Measurements from ENCODE around the gene STX5. TPM values are rescaled to one million over a fixed set of nuclear protein-coding genes. Genes with fewer than 3 reads are reported as not detected.

The STX5 gene
- total RNA-seq, 1 donor from 2014 or later: 39.9 TPM

- DNase-seq (ENCODE audit: low spot score): no peak
- intact Hi-C loops (cut with micrococcal nuclease): loop anchor here (1.0 kb wide), 11 partner anchors 13 to 95 kb away; partner anchors contain the start of genes HNRNPUL2, POLR2G, SLC3A2 and STX5
- Mint-ChIP-seq H3K4me3 (peak overlapping the region; percentile 100), H3K9me3 (no peaks in the 10 kb centered on the region), H3K27me3 (ENCODE audit: insufficient read depth) (peaks cover 2% of the 10 kb centered on the region), H3K4me1 (ENCODE audit: low read depth) (peaks cover 40% of the 10 kb centered on the region), H3K36me3 (ENCODE audit: low read depth) (peaks cover 44% of the 10 kb centered on the region), H3K27ac (peak overlapping the region; percentile 97)
Observed at GRCh38 chr11:62804310-62805075, 27.4 kb downstream of the STX5 start.

- Mint-ChIP-seq H3K4me1 (ENCODE audit: low read depth) (peaks cover 33% of the 10 kb centered on the region), H3K4me3 (no peak overlapping the region), H3K27me3 (ENCODE audit: insufficient read depth) (peaks cover 2% of the 10 kb centered on the region), H3K27ac (peak overlapping the region; percentile 29), H3K36me3 (ENCODE audit: low read depth) (peaks cover 62% of the 10 kb centered on the region), H3K9me3 (no peaks in the 10 kb centered on the region)
- intact Hi-C loops (cut with micrococcal nuclease): no loop called here
- DNase-seq (ENCODE audit: low spot score): no peak
Observed at GRCh38 chr11:62801071-62801470, 30.8 kb downstream of the STX5 start.

GRCh38 chr11:62799486-62799885 is 32.4 kb downstream of the STX5 start:
- Mint-ChIP-seq H3K27me3 (ENCODE audit: insufficient read depth) (no peaks in the 10 kb centered on the region), H3K27ac (no peak overlapping the region)

GRCh38 chr11:62796281-62796680 is 35.6 kb downstream of the STX5 start:
- Mint-ChIP-seq H3K27ac (no peak overlapping the region), H3K4me3 (no peak overlapping the region), H3K9me3 (no peaks in the 10 kb centered on the region), H3K36me3 (ENCODE audit: low read depth) (peaks cover 62% of the 10 kb centered on the region), H3K4me1 (ENCODE audit: low read depth) (peaks cover 15% of the 10 kb centered on the region), H3K27me3 (ENCODE audit: insufficient read depth) (no peaks in the 10 kb centered on the region)
- intact Hi-C loops (cut with micrococcal nuclease): no loop called here
- DNase-seq (ENCODE audit: low spot score): no peak

More at GRCh38 chr11:62799486-62799885, 32.4 kb downstream of the STX5 start:
- no peaks in the 10 kb centered on the region for H3K9me3 Mint-ChIP-seq
- no peak overlapping the region for H3K4me3 Mint-ChIP-seq
- intact Hi-C loops (cut with micrococcal nuclease): no loop called here
- peaks cover 68% of the 10 kb centered on the region for H3K36me3 Mint-ChIP-seq (ENCODE audit: low read depth)
- peaks cover 26% of the 10 kb centered on the region for H3K4me1 Mint-ChIP-seq (ENCODE audit: low read depth)
- no peak for DNase-seq (ENCODE audit: low spot score)

GRCh38 chr11:62794201-62794775 is 37.6 kb downstream of the STX5 start:
- intact Hi-C loops (cut with micrococcal nuclease): no loop called here
- H3K4me3 Mint-ChIP-seq: no peak overlapping the region
- no peaks in the 10 kb centered on the region for H3K27me3 Mint-ChIP-seq (ENCODE audit: insufficient read depth)
- H3K4me1 Mint-ChIP-seq (ENCODE audit: low read depth): peaks cover 27% of the 10 kb centered on the region
- no peak overlapping the region for H3K27ac Mint-ChIP-seq
- no peak for DNase-seq (ENCODE audit: low spot score)
- no peaks in the 10 kb centered on the region for H3K9me3 Mint-ChIP-seq
- peaks cover 63% of the 10 kb centered on the region for H3K36me3 Mint-ChIP-seq (ENCODE audit: low read depth)

- Mint-ChIP-seq H3K4me3 (peak overlapping the region; percentile 91), H3K36me3 (ENCODE audit: low read depth) (peaks cover 55% of the 10 kb centered on the region), H3K27me3 (ENCODE audit: insufficient read depth) (no peaks in the 10 kb centered on the region), H3K9me3 (no peaks in the 10 kb centered on the region), H3K27ac (peak overlapping the region; percentile 77), H3K4me1 (ENCODE audit: low read depth) (peaks cover 40% of the 10 kb centered on the region)
- DNase-seq (ENCODE audit: low spot score): no peak
- intact Hi-C loops (cut with micrococcal nuclease): loop anchor here (1.0 kb wide), 2 partner anchors 21 to 40 kb away; partner anchors contain the start of genes STX5, TAF6L and TEX54
Observed at GRCh38 chr11:62792202-62792575, 39.7 kb downstream of the STX5 start.

- DNase-seq (ENCODE audit: low spot score): peak; percentile 89
- Mint-ChIP-seq H3K4me3 (peak within 1 kb of the TSS; percentile 91), H3K4me1 (ENCODE audit: low read depth) (peaks cover 40% of the 10 kb centered on the region), H3K9me3 (no peaks in the 10 kb centered on the region), H3K36me3 (ENCODE audit: low read depth) (peaks cover 55% of the 10 kb centered on the region), H3K27me3 (ENCODE audit: insufficient read depth) (no peaks in the 10 kb centered on the region), H3K27ac (peak within 1 kb of the TSS; percentile 77)
- intact Hi-C loops (cut with micrococcal nuclease): loop anchor here (1.0 kb wide), 3 partner anchors 14 to 41 kb away; partner anchors contain the start of genes NXF1, STX5, TAF6L and TEX54
Observed at GRCh38 chr11:62791501-62792201, 40.2 kb downstream of the STX5 start, which contains the start of gene TMEM223. TSS of gene TMEM223 (minus strand) at chr11:62792006. CDS start at chr11:62791994, 12 bp downstream.

- H3K36me3 Mint-ChIP-seq (ENCODE audit: low read depth): peaks cover 44% of the 10 kb centered on the region
- peak overlapping the region; percentile 57 for H3K27ac Mint-ChIP-seq
- DNase-seq (ENCODE audit: low spot score): no peak
- intact Hi-C loops (cut with micrococcal nuclease): no loop called here
- H3K9me3 Mint-ChIP-seq: no peaks in the 10 kb centered on the region
- no peaks in the 10 kb centered on the region for H3K27me3 Mint-ChIP-seq (ENCODE audit: insufficient read depth)
- peaks cover 49% of the 10 kb centered on the region for H3K4me1 Mint-ChIP-seq (ENCODE audit: low read depth)
- H3K4me3 Mint-ChIP-seq: peak overlapping the region; percentile 95
Observed at GRCh38 chr11:62789576-62789975, 42.3 kb downstream of the STX5 start.

GRCh38 chr11:62788991-62789390 is 42.9 kb downstream of the STX5 start:
- DNase-seq (ENCODE audit: low spot score): no peak
- intact Hi-C loops (cut with micrococcal nuclease): no loop called here
- Mint-ChIP-seq H3K36me3 (ENCODE audit: low read depth) (peaks cover 38% of the 10 kb centered on the region), H3K27me3 (ENCODE audit: insufficient read depth) (no peaks in the 10 kb centered on the region), H3K4me3 (peak overlapping the region; percentile 95), H3K9me3 (no peaks in the 10 kb centered on the region), H3K27ac (peak overlapping the region; percentile 57), H3K4me1 (ENCODE audit: low read depth) (peaks cover 49% of the 10 kb centered on the region)

- intact Hi-C loops (cut with micrococcal nuclease): loop anchor here (1.0 kb wide), 8 partner anchors 18 to 196 kb away; partner anchors contain the start of genes NXF1, POLR2G, SLC3A2 and STX5
- Mint-ChIP-seq H3K9me3 (no peaks in the 10 kb centered on the region), H3K36me3 (ENCODE audit: low read depth) (peaks cover 31% of the 10 kb centered on the region), H3K4me3 (peak within 1 kb of the TSS; percentile 95), H3K27me3 (ENCODE audit: insufficient read depth) (no peaks in the 10 kb centered on the region), H3K27ac (peak within 1 kb of the TSS; percentile 94), H3K4me1 (ENCODE audit: low read depth) (peaks cover 42% of the 10 kb centered on the region)
- DNase-seq (ENCODE audit: low spot score): peak; percentile 96
Observed at GRCh38 chr11:62787005-62787759, 44.7 kb downstream of the STX5 start, which contains the start of gene TMEM179B. TSS of gene TMEM179B (plus strand) at chr11:62787402. CDS start at chr11:62787432, 30 bp downstream.

GRCh38 chr11:62786318-62787004 is 45.4 kb downstream of the STX5 start:
- no peaks in the 10 kb centered on the region for H3K9me3 Mint-ChIP-seq
- peak overlapping the region; percentile 91 for H3K4me3 Mint-ChIP-seq
- intact Hi-C loops (cut with micrococcal nuclease): loop anchor here (1.0 kb wide), 11 partner anchors 15 to 195 kb away; partner anchors contain the start of genes NXF1, POLR2G, SLC3A2 and STX5
- H3K36me3 Mint-ChIP-seq (ENCODE audit: low read depth): peaks cover 28% of the 10 kb centered on the region
- peak overlapping the region; percentile 80 for H3K27ac Mint-ChIP-seq
- H3K27me3 Mint-ChIP-seq (ENCODE audit: insufficient read depth): no peaks in the 10 kb centered on the region
- DNase-seq (ENCODE audit: low spot score): peak; percentile 85
- peaks cover 39% of the 10 kb centered on the region for H3K4me1 Mint-ChIP-seq (ENCODE audit: low read depth)

Measured in activated T-helper 1 cell treated with anti-CD3 and anti-CD28 coated beads, Interleukin-12 subunit alpha, Interleukin-12 subunit beta, Interleukin-2, Interleukin-4 antibody, amounts not matched to agents 30 ng/mL and 10 ng/mL and 1 ng/mL, durations not matched to agents 14 hours and 24 hours and 36 hours (primary cell).